ENCODE results near the gene RTN4RL1. TPM values are rescaled to one million over a fixed set of nuclear protein-coding genes. Genes with fewer than 3 reads are reported as not detected.

RTN4RL1 gene
- total and polyA plus RNA-seq, 2 of the 4 experiments (the other 2 are of a cell fraction): under 0.01 to 0.03 TPM

DNA sequence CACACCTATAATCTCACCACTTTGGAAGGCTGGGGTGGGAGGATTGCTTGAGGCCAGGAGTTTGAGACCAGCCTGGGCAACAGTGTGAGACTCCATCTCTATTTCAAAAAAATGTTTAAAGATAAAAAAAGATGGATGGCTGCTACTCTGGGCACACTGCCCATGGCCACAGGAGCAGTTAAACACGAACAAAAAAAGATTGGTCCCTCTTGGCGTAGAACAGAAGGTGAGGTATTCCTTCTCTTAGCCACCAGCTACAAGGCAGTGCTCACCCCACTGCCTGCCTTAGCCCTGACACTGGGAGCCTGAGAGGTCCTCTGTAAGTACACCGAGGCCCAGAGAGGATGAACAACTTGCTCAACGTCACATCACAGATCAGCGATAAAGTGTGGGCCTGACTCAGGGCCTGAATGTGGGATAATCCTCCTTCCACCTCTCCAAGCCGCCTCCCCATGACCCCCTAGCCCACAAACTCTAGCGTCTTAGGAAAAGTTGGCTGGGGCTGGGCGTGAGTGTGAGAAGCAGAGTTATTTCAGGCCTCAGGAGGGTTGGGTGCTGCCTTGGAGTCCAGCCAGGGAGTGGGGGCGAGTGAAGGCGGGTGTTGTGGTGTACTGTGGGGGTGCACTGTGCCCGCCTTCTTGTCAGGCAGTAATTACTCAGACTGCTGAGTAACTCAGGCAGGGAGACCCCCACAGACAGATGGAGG is 2.5 kb upstream of the RTN4RL1 start (continued):
- TF ChIP-seq NFE2L2 (IDR thresholded peaks at IDR 0.05; ENCODE audit: low read depth, low read length): no peak

DNA sequence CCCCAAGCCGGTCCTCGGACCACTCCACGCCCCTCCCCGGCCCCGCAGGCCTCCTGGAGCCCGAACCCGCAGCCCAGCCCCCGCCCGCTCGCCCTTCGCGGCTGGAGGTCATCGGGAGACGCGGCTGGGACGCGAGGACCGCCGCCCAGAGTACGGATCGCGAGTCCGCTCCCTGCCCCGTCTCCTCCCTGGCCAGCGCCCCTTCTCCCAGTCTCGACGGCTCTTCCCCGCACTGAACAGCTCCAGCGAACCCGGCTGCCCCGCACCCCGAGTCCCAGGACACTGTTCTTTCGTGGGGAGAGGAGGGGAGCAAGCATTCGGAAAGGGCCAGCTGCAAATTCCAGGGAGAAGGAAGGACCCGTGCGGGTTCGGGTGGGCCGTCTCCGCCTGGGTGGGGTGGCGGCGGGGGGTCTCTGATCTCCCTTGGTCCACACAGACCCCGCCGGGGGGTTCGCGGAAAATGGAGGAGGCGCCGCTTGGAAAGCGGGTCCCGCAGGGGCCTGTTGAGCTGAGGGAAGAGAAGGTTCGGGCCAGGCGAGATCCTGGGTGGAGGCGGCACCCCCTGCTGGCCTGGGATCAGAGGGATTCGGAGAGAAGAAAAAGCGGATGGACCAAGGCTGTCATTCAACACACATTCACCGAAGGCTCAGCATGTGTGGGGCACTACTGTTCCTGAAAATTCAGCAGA is 632 bp upstream of the RTN4RL1 start:
- Histone ChIP-seq H2BK15ac (ENCODE audit: low read depth, low read length) (no peak overlapping the region), H2AFZ (replicated peaks; ENCODE audit: low read length, poor library complexity) (peak overlapping the region; percentile 81), H4K5ac (ENCODE audit: low read depth, low read length) (no peak overlapping the region), H3K27ac (ENCODE audit: insufficient read depth, low read length) (no peak overlapping the region), H3K4me3 (ENCODE audit: insufficient read depth, low read depth, low read length) (peak overlapping the region; percentile 29), H3K18ac (ENCODE audit: low read depth, low read length) (no peak overlapping the region), H2AK5ac (ENCODE audit: low read depth, low read length) (no peak overlapping the region), H2BK20ac (ENCODE audit: low read depth, low read length) (no peak overlapping the region), H3K79me1 (ENCODE audit: low read depth in 1 of 2, low read length in 2 of 2) (peaks cover under 1 to 8% of the 10 kb centered on the region in 2 experiments; a peak in 2 of 4 replicates), H4K20me1 (ENCODE audit: insufficient read depth, low read length) (no peaks in the 10 kb centered on the region; the same call in 1 of the 2 replicates), H2BK5ac (ENCODE audit: low read depth, low read length, poor library complexity, severe bottlenecking) (no peak overlapping the region), H3K9me3 (ENCODE audit: control insufficient read depth, insufficient read depth, low read length) (no peaks in the 10 kb centered on the region), H3K9ac (ENCODE audit: low read depth, low read length) (no peak overlapping the region), H4K8ac (ENCODE audit: low read depth in 2 of 2, low read length in 2 of 2) (no peak overlapping the region), H3K14ac (replicated peaks; ENCODE audit: low read depth, low read length) (no peak overlapping the region), H3K4me2 (ENCODE audit: low read depth, low read length) (peak overlapping the region; percentile 70), H4K91ac (ENCODE audit: insufficient read depth, low read depth, low read length) (no peak overlapping the region), H3K56ac (ENCODE audit: extremely low read depth, insufficient read depth, low read length) (no peak overlapping the region), H3K4ac (ENCODE audit: low read depth, low read length) (no peak overlapping the region), H3K23ac (ENCODE audit: low read depth, low read length) (no peak overlapping the region), H2AK9ac (replicated peaks; ENCODE audit: low read depth, low read length, poor library complexity) (peak overlapping the region; percentile 17), H3K4me1 (ENCODE audit: control insufficient read depth, insufficient read depth, low read length) (peaks cover 1% of the 10 kb centered on the region; the same call in 1 of the 2 replicates), H3K36me3 (ENCODE audit: control insufficient read depth, insufficient read depth, low read length) (no peaks in the 10 kb centered on the region), H3K27me3 (ENCODE audit: control insufficient read depth, insufficient read depth, low read length) (peaks cover 48% of the 10 kb centered on the region), H3K9me1 (ENCODE audit: insufficient read depth, low read length) (no peaks in the 10 kb centered on the region), H2BK120ac (ENCODE audit: low read depth, low read length) (no peak overlapping the region)
- dilution Hi-C loops (cut with HindIII; ENCODE audit: low sequenced_read_pairs, unreplicated experiment): no loop called here
- BruUV-seq (replicated peaks): no TSS peak
- intact Hi-C loops (cut with micrococcal nuclease): loop anchor here (1.0 kb wide), 1 partner anchor 117 kb away; no protein-coding TSS in a partner anchor
- ChIA-PET CTCF (interaction anchor here (0.7 to 2.4 kb wide), 5 partner anchors 12 to 144 kb away, joined by 4 to 18 read pairs (median 5); no protein-coding TSS in a partner anchor), POLR2A (ENCODE audit: unreplicated experiment) (no interaction called here)
- 0% methylated on average over 9 of the region's 55 CpGs; no CpG with 5 or more reads in 1 of the 2 experiments for whole genome bisulfite sequencing, 2 experiments (ENCODE audit: extremely low coverage in 2 of 2, insufficient read length in 1 of 2)
- in situ Hi-C loops (cut with MboI; ENCODE audit: low sequenced_read_pairs): loop anchor here (5.0 to 25.0 kb wide), 2 partner anchors 113 to 313 kb away; partner anchors contain the start of genes TLCD2 and WDR81
- DNase-seq (peak; percentile 57), ATAC-seq (ENCODE audit: low read depth) (peak; percentile 43)
- no peak for TF ChIP-seq POLR2A (IDR thresholded peaks at IDR 0.05; ENCODE audit: low read depth, low read length)
- TF ChIP-seq, protein P1, sequence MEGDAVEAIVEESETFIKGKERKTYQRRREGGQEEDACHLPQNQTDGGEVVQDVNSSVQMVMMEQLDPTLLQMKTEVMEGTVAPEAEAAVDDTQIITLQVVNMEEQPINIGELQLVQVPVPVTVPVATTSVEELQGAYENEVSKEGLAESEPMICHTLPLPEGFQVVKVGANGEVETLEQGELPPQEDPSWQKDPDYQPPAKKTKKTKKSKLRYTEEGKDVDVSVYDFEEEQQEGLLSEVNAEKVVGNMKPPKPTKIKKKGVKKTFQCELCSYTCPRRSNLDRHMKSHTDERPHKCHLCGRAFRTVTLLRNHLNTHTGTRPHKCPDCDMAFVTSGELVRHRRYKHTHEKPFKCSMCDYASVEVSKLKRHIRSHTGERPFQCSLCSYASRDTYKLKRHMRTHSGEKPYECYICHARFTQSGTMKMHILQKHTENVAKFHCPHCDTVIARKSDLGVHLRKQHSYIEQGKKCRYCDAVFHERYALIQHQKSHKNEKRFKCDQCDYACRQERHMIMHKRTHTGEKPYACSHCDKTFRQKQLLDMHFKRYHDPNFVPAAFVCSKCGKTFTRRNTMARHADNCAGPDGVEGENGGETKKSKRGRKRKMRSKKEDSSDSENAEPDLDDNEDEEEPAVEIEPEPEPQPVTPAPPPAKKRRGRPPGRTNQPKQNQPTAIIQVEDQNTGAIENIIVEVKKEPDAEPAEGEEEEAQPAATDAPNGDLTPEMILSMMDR (conservative IDR thresholded peaks at IDR 0.05; ENCODE audit: low read depth, low read length): peak; percentile 82
- peak; percentile 88 for TF ChIP-seq SMC3 (IDR thresholded peaks at IDR 0.05; ENCODE audit: low read depth, low read length)
- peak; percentile 15; the same call in 1 of the 2 replicates for TF ChIP-seq MAZ (IDR thresholded peaks at IDR 0.05; ENCODE audit: borderline replicate concordance, low read depth, low read length)
- no peak for TF ChIP-seq FOS (IDR thresholded peaks at IDR 0.05; ENCODE audit: low read depth, low read length)
- no peak for TF ChIP-seq CEBPB (IDR thresholded peaks at IDR 0.05; ENCODE audit: low read depth, low read length)
- TF ChIP-seq USF2 (IDR thresholded peaks at IDR 0.05; ENCODE audit: low read depth, low read length): no peak
- no peak for TF ChIP-seq BHLHE40 (IDR thresholded peaks at IDR 0.05; ENCODE audit: low read depth, low read length)
- no peak for TF ChIP-seq ELK1 (IDR thresholded peaks at IDR 0.05; ENCODE audit: borderline replicate concordance, low read depth, low read length)
- peak; percentile 83 for TF ChIP-seq RAD21 (IDR thresholded peaks at IDR 0.05; ENCODE audit: low read length)
